WI38 (cell line): ENCODE data around the gene THEM4.
"Not testable (repeated sequence)": the region's sequence is repeated elsewhere in the genome, so short reads cannot be mapped to it uniquely, and the experiment has no call there.

Source experiments
- H3K4me3 ChIP-seq: 2 replicates; pipeline ENCODE4 v1.5.1; 2011; ENCODE audit warnings: low read depth, mild to moderate bottlenecking, control low read depth, low read length
- CTCF ChIP-seq: IDR thresholded peaks from 2 replicates; pipeline ENCODE4 v1.5.1; 2012; ENCODE audit warnings: low read depth, mild to moderate bottlenecking, control low read depth, low read length

The THEM4 gene

DNA sequence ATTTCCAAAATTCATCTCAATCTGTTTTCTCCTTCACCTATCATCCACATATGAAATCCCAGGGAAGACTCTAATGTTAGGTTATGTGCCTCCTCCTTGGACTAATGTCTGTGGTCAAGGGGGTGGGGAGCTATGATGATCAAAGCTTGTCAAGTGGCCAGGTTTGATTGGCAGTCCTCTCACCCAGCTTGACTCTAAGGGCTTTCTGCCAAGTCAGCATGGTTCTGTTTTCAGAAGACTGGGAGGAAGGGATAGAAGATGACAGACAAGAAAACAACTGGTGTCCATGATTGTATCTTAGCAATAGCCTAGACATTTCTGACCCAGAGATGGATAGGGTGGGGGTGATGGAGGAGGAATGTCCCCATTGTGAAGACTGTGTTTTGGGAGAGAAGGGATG is 46.7 kb downstream of the THEM4 start:
- no peak for TF ChIP-seq CTCF
- no peak overlapping the region for H3K4me3 ChIP-seq

DNA sequence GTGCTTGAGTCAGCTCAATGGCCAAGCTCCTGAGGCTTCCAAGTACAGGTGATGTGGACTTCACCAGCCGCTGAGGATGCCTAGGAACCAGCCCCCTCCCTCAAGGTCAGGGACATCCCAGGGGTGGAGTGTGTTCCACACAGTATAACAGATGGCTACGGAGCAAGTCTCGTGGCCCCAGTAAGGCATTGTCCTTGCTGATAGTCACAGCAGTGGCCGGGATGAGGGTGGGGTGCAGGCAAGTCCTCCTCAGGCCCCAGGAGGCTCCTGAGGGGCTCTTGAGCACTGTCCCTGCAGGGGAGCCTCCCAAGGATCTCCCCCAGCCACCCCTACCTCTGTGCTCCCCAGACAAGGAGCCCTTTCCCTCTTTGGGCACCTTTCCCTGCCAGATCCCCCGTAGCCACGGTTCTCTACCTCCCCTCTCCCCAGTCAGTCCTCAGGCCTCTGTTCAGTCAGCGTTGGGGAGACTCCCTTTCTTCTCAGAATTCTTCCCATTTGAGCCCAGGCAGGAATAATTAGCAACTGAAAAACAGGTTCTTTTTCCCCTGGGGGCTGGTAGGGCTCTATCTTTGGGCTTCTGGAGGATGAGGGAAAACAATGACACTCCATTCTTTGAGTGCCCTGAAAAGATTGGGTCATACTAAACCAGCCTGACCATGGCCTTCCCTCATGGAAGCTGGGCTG is 48.7 kb downstream of the THEM4 start:
- H3K4me3 ChIP-seq, result no peak overlapping the region
- TF ChIP-seq CTCF, result no peak

- TF ChIP-seq CTCF, result no peak
- no peak overlapping the region for H3K4me3 ChIP-seq
These were observed 49.4 kb downstream of the THEM4 start for GRCh38 chr1:151859891-151860293.

- TF ChIP-seq CTCF, result no peak
- no peak overlapping the region for H3K4me3 ChIP-seq
These were observed 50.2 kb downstream of the THEM4 start for GRCh38 chr1:151858886-151859665.

DNA sequence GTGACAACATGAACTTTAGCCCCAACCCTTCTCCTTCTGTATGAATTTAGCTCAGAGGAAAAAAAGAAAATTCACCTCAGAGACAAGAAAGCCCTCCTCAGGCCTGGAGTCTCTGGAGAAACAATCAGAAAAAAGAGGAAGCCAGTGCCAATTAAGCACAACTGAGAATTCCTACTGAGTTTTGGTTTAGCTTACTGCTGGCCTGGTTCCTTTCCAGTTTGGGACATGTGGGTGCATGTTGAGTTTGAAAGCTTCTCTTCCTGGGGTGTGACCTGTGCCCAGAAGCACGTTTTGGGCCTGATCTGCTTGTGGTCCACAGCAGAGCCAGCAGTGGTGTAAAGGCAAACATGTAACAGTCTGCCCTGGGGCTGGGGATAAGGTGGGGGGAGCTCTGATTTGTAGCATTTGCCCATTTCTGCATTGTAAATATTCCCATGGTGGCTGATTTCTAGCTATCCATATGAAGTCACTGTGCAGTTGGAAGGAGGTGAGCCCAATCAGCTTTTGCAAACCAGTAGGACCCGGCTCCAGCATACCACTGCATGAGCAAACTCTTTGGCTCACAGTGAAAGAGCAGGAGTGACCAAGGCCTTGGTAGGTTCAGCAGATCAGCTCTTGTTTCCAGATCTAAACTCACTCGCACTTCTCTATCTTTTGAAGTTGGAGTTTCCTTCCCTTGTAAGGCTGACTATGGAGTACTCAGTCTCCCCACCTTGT is 51.1 kb downstream of the THEM4 start:
- no peak for TF ChIP-seq CTCF
- H3K4me3 ChIP-seq, result no peak overlapping the region

GRCh38 chr1:151855933-151856332 is 53.4 kb downstream of the THEM4 start:
- no peak overlapping the region for H3K4me3 ChIP-seq
- no peak for TF ChIP-seq CTCF

DNA sequence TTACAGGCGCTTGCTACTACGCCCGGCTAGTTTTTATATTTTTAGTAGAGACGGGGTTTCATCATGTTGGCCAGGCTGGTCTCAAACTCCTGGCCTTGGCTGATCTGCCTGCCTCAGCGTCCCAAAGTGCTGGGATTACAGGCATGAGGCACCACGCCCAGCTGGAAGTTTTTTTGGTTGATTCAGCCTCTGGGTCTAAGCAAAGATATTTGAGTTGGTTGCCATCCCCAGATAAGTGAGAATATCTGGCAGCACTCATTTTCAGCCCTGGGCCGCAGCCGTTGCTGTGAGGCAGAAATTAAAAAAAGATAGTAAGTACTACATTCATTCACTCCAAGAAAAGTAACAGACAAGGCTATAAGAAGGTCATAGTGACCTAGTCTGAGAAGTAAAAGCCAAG is 53.8 kb downstream of the THEM4 start:
- H3K4me3 ChIP-seq, result not testable (repeated sequence)
